ENCODE results near the gene NF2.
"Not testable (repeated sequence)": the region's sequence is repeated elsewhere in the genome, so short reads cannot be mapped to it uniquely, and the experiment has no call there.

The NF2 gene

DNA sequence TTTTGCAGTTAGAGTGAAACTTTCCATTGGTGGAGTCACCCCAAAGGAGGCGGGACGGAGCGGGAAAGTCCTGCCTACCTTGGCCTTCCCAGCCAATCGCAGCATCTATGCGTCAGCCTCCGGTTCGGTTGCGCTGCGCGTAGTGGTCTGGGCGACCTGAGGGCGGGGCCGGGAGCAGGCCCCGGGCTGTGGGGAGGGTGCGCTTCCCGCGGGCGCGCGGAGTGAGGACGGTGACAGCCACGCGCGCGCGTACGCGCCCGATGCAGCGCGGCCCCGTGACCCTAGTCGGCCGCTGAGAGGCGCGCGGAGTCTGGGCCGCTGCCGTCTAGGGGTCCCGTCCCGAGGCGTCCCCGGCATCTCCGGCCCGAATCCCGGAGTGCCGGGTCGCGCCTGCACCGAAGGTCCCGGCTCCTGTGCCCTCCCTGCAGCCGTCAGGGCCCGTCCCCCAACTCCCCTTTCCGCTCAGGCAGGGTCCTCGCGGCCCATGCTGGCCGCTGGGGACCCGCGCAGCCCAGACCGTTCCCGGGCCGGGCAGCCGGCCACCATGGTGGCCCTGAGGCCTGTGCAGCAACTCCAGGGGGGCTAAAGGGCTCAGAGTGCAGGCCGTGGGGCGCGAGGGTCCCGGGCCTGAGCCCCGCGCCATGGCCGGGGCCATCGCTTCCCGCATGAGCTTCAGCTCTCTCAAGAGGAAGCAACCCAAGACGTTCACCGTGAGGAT lies at the start of gene NF2:
NF2 (plus strand) TSS at position 276 of the 718 bp plus-strand sequence; CDS start at position 642, 366 bp downstream.
- DNase-seq (ENCODE audit: low read depth, low spot score), result peak; percentile 96

DNA sequence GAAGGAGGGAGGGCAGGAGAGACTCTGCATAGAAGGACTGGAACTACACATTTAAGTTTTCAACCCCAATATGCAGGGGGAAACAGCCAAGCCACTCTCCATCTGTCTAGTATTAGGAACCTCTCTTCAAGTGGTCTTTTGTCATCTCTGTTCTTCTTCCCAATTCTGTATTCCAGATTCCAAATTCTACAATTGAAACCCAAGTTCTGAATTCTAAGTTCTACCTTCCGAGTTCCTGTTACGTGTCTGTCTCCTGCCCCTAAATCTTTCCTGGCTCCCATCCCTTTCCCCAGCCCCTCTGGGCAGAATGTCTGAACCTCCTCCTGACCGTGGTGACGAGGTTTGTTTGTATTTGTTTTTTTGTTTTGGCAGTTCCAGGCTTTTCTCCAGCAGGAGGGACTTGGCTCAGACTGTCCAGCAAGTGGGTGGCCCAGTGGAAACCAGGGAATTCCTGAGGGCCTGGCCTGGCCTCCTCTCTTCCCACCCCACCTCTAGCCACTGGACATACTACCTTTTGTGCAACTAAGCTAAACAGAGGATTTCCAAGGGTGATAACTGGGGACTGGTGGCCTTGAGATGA lies 48.3 kb upstream of the NF2 start:
- no peak for DNase-seq (ENCODE audit: low read depth, low spot score)

DNA sequence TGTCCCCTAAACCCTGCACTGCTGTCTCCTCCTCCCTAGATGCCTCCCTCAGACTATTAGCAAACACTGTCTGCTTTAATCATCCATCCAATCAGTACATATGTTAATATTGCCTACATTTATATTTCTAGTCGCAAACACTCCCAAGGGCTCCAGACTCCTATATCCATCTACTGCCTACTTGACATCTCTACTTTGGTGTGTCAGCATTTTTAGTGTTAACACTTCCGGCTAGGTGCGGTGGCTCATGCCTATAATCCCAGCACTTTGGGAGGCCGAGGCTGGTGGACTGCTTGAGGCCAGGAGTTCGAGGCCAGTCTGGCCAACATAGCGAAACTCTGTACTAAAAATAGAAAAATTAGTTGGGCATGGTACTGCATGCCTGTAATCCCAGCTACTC lies 44.4 kb upstream of the NF2 start:
- DNase-seq (ENCODE audit: low read depth, low spot score), result no peak

DNA sequence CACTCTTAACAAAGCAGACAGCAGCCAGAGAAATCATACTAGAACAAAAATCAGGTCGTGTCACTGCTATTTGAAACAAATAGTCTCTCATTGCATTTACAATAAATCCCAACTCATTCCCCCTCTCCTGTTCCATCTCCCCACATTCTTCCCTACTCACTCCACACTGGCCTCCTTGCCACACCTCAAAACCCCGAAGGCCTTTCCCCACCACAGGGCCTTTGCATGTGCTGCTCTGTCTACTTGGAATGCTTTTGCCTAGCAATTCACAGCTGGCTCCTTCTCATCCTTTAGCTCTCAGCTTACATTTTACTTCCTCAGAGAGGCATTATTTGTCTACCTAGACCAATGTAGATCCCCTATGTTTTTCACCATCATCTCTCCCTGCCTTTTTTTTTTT lies 43.6 kb upstream of the NF2 start:
- DNase-seq (ENCODE audit: low read depth, low spot score), result no peak

DNA sequence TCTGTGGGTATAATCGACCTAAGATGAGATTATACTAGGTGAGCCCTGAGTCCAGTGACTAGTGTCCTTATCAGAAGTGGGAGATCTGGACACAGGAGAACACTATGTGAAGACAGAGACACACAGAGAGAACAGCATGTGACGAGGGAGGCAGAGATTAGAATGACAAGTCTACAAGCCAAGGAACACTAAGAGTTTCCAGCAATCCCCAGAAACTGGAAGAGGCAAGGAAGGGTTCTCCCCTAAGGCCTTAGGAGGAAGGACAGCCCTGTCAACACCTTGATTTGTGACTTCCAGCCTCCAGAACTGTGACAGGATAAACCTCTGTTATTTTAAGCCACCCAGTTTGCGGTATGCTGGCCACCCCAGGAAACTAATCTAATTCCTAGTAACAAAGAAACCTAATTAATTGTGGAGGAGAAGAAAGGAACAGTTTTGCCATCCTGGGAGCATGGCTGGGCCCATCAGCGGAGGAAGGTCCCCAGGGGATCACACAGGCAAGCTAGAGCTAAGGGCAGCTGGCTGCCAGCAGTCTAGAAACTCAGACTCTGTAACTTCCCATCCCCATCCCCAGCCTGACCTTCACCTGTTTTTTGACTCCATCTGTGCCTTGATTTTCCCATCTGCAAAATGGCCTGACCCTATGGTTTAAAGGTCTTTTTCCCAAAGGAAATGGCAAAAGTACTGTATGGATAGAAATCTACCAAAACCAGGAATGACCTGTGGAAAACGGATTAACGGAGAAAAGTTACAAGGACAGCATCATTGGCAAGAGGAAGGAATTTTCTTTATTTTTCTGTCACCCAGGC lies 39.6 kb upstream of the NF2 start:
- no peak for DNase-seq (ENCODE audit: low read depth, low spot score)

DNA sequence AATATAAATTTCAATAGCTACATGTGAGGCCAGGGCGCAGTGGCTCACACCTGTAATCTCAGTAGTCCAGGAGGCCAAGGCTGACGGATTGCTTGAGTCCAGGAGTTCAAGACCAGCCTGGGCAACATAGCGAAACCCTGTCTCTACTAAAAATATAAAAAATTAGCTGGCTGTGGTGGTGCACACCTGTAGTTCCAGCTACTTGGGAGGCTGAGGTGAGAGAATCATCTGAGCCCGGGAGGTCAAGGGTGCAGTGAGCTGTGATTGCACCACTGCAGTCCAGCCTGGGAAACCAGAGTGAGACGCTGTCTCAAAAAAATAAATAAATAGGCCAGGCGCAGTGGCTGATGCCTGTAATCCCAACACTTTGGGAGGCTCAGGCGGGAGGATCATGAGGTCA lies 36.9 kb upstream of the NF2 start:
- not testable (repeated sequence) for DNase-seq (ENCODE audit: low read depth, low spot score)

DNA sequence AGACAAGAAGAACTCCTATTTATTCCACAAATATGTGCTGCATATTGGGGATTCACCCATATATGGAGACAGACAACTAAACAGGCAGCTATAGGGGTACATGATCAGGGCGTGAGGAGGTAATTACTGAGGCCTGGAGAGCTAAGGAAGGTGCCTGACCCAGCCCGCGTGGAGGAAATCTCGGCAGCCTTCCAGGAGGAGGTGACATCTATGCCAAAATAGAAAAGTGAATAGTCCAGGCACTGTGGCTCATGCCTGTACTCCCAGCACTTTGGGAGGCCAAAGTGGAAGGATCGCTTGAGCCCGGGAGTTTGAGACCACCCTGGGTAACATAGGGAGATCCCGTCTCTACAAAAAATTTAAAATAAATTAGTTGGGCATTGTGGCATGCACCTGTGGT lies 36.1 kb upstream of the NF2 start:
- DNase-seq (ENCODE audit: low read depth, low spot score), result no peak

DNA sequence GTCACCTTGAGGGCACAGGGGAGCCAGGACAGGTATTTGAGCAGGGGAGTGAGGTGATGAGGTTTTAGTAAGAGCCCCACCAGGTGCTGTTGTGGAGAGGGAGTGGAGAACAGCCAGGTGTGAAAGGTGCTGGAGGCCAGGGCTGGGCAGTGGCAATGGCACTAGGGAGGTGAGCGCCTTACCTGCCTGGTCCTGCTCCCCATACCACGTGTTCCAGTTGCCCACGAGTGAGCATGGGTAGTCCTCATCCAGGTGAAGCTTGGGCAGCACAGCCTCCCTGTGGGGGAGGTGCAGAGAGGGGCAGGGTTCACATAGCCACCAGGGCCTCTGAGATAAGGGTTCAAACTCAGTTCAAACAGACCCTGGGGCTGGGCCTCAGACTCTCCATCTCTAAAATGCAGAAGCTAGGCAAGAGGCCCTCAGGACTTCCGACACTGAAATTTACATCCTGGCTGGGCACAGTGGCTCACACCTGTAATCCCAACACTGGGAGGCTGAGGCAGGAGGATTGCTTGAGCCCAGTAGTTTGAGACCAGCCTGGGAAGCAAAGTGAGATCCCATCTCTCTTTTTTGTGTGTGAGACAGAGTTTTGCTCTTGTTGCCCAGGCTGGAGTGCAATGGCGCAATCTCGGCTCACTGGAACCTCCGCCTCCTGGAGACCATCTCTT lies 34.3 kb upstream of the NF2 start:
- no peak for DNase-seq (ENCODE audit: low read depth, low spot score)

DNA sequence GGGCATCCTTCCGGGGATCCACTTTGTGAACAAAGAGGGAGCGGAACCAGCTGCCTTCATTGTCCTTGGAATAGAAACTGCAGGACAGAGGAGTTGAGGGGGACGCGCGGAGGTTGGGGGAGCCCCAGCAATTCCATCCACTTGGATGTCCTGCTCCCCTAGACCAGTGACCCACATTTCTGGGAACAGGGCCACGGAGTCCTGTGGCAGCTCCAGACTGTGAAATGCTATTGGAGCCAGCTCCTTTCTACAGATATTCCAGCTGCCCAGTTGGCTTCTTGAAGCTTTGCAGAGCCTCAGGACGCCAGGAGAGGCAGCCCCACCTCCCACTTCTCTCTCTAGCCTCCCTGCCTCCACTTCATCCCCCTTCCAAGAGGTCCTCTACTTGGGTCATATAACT lies 33.0 kb upstream of the NF2 start:
- no peak for DNase-seq (ENCODE audit: low read depth, low spot score)

DNA sequence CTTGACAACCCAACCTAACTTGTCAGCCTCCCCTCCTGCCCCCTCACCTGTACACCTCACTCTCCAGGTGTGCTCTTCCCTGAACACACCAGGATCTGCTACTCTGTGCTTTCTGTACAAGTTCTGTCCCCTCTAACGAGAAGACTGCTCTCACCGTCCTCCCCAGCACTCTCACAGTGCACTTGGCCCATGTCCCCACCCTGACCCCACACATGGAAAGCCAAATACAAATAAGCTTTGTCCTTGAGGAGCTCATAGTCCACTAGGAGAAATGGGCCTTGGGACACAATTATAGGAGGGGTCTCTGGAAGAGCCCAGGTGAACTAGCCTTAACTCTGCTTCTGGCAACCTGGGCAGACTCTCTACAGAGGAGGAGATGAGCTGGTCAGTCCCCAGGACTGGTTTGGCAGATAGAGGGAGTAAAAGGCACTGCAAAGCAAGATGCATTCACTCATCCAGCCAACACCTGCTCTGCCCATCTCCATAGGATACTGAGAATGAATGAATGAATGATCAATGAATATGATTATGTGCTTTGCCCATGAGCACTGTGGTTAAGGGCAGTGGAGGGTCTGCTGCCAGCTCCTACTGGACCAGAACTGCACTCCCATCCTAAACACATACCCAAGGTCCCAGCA lies 32.4 kb upstream of the NF2 start:
- no peak for DNase-seq (ENCODE audit: low read depth, low spot score)

DNA sequence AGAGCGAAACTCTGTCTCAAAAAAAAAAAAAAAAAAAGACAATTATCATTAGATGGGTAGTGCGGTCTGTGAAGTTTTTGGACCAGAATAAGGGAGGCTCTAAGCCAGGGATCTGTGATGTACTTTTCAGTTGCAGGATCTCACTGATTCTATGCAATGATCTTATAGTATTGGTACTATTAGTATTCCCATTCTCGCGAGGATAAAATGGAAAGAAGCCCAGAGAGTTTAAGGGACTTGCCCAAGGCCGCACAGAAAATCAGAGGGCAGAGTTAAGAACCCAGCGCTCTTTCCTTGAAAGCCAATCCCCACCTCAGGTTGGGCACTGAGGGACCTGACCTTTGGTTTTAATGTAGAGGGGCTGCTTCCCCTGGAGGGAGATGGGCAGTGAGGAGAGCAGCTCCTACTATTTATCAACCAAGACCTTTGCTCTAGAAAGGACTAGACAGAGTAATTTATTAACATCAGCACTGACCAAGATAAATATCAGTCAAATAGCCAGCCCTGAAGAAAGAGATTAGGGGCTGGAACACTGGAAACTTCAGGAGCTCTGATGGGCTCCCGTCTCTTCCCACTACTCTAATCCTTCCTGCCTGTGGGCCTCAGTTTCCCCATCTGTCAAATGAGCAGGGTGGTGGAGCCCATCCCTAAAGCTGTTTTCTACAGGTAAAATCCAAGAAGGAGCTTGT lies 28.5 kb upstream of the NF2 start:
- DNase-seq (ENCODE audit: low read depth, low spot score), result no peak

DNA sequence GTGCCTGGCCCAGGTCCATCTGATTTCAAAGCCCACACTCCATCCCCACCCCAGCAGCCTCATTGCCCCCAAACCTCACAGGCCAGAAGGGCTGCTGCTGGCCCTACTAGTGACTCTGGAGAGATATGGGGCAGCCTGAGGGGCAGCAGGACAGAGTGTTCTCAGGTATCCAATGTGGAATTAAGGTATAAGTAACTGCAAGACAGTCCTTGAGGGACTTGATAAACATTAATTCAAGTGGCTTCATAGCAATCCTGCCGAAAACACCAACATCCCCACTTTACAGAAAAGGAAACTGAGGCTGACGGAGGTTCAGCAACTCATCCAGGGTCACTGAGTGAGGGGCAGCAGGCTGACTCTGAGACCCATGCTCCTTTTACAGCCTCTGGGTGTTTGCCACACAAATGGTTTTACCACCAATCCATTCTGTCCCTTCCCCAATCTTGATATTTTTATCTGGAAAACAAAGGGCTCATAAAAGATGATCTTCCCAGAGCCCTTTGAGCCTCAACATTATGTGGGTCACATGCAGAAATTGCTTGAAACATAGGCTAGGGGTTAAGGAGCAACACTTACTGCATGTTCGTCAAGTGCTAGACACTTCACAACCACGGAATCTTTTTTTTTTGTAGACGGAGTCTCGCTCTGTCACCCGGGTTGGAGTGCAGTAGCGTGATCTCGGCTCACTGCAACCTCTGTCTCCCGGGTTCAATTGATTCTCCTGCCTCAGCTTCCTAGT lies 24.8 kb upstream of the NF2 start:
- DNase-seq (ENCODE audit: low read depth, low spot score), result no peak

DNA sequence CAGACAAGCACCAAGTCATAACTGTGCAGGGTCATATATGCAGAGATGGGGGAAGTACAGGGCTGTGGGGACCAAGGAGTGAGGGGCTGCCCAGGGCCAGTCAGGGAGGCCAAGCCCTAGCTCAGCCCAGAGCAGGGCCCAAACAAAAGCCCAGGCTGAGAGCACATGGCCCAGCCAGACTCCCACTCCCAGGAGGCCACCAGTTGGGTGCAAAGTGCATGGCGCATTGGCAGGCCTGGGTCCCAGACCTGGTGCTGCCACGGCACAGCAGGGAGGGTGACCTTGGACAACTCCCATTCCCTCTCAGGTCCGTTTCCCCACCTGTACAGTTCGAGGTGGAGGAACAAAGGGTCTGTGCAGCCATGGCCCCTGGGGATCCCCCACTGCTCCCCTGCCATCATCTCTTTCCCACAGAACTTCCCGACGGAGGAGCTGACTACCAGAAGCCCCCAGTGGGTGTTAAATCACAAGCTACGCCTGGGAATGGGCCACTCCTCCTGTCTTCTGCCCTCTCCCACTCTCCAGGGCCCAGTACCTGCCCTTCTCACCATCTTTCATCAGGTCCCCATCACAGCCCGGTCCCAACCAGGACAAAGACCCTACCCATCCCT lies 23.1 kb upstream of the NF2 start:
- no peak for DNase-seq (ENCODE audit: low read depth, low spot score)

DNA sequence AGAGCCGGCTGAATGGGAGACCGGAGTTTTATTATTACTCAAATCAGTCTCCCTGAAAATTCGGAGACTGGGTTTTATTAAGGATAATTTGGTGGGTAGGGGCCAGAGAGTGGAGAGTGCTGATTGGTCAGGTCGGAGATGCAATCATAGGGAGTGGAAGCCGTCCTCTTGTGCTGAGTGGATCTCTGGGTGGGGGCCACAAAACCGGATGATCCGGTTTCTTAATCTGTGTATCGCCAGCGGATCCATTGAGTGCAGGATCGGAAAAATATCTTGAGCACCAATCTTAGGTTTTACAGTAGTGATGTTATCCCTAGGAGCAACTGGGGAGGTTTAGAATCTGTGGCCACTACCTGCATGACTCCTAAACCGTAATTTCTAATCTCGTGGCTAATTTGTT lies 21.6 kb upstream of the NF2 start:
- DNase-seq (ENCODE audit: low read depth, low spot score), result no peak

DNA sequence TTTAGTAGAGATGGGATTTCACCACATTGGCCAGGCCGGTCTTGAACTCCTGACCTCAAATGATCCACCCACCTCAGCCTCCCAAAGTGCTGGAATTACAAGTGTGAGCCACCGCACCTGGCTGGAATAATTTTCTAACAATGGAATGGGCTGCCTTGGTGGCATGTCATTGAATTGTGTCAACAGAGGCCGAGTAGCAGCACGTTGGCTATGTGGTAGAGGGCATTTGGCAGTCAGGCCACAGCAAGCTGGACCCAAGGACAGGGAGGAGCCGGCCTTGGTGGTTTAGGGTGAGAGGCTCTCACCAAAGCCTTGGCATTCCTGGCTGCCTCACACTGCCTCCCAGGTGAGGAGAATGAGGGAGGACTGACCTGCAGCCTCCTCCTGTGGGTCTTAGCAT lies 18.5 kb upstream of the NF2 start:
- DNase-seq (ENCODE audit: low read depth, low spot score), result no peak

DNA sequence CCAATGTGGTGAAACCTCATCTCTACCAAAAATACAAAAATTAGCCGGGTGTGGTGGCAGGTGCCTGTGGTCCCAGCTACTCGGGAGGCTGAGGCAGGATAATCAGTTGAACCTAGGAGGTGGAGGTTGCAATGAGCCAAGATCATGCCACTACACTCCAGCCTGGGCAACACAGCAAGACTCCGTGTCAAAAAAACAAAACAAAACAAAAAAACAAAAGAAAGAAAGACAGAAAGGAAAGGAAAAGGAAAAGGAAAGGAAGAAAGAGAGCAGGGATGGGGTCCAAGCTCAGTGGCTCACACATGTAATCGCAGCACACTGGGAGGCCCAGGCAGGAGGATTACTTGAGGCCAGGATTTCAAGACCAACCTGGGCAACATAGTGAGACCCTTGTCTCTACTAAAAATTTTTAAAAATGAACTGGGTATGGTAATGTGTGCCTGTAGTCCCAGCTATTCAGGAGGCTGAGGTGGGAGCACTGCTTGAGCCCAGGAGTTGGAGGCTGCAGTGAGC lies 17.2 kb upstream of the NF2 start:
- DNase-seq (ENCODE audit: low read depth, low spot score), result not testable (repeated sequence)

DNA sequence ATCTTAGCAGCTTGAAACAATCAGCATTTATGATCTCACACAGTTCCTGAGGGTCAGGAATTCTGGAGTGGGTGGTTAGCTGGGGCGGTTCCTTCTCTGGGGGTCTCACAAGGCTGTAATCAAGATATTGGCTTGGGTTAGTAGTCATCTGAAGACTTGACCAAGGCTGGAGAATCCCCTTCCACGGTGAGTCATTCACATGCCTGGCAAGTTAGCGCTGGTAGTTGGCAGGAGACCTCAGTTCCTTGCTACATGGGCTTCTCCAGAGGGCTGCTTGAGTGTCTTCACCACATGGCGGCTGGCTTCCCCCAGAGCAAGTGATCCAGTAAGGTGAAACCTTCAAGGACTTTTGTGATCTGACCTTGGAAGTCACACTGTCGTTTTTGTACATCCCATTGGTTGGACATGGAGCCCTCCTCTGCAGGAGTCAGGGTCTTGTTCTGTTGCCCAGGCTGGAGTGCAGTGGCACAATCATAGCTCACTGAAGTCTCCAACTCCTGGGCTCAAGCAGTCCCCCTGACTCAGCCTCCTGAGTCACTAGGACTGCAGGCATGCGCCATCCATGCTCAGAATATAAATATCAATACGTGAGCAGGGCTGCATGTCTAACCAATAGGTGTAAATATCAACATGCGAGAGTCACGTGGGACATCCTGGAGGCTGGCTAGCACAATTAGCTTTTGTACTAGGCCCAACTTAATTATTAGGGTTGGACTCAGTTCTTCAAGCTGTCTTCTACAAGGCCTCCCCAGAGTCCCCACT lies 15.3 kb upstream of the NF2 start:
- DNase-seq (ENCODE audit: low read depth, low spot score), result no peak

DNA sequence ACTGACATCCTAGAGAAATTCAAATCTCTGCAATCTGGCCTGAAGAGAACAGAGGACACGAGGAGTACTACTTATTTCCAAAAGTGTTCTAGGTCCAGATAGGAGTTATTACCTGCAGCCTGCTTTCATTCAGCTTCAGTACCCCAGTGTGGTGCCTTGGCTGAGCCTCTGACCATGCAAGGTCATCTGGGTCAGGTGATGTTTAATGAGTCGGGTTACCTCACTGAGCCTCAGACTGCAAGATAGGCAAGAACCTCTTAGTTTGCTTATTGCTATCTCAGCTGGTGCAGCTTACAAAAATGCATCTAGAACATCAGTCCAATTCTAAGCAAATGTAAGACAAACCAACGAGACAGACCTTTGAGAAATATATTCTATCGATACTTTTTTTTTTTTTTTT lies 9.5 kb upstream of the NF2 start:
- DNase-seq (ENCODE audit: low read depth, low spot score), result no peak

DNA sequence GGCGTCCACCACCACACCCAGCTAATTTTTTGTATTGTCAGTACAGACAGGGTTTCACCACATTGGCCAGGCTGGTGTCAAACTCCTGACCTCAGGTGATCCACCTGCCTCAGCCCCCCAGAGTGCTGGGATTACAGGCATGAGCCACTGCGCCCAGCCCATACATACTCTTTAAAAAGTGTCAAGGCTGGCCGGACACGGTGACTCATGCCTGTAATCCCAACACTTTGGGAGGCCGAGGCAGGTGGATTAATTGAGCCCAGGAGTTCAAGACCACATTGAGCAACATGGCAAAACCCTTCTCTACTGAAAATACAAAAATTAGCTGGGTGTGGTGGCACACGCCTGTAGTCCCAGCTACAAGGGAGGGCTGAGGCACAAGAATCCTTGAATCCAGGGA lies 9.0 kb upstream of the NF2 start:
- DNase-seq (ENCODE audit: low read depth, low spot score), result not testable (repeated sequence)

Data from activated naive CD8-positive, alpha-beta T cell treated with anti-CD3 and anti-CD28 coated beads, Interleukin-2, amount 50 U/mL, for 16 hours (primary cell).